Fibroblast of skin of left quadriceps (primary cell): ENCODE data around the gene TNFRSF6B.
"Not testable (repeated sequence)": the region's sequence is repeated elsewhere in the genome, so short reads cannot be mapped to it uniquely, and the experiment has no call there.

Source experiments
- DNase-seq, 2 experiments: peaks; one replicate each; pipeline ENCODE4 v3.0.0-alpha.2; 2013; ENCODE audit warnings: low read depth in 2 of 2

The TNFRSF6B gene

GRCh38 chr20:63696628-63697356 lies at the start of gene TNFRSF6B:
TNFRSF6B (plus strand) TSS chr20:63696652; CDS start chr20:63696768, 116 bp downstream.
- DNase-seq = no peak

- DNase-seq = no peak
Measured at GRCh38 chr20:63648190-63648589, 48.3 kb upstream of the TNFRSF6B start.

- no peak for DNase-seq
Measured at GRCh38 chr20:63648895-63649589, 47.4 kb upstream of the TNFRSF6B start.

- DNase-seq = not testable (repeated sequence)
Measured at GRCh38 chr20:63650486-63650885, 46.0 kb upstream of the TNFRSF6B start.

- DNase-seq = no peak
Measured at GRCh38 chr20:63651942-63652191, 44.6 kb upstream of the TNFRSF6B start.

GRCh38 chr20:63652192-63652980 lies 44.1 kb upstream of the TNFRSF6B start:
- DNase-seq = no peak

GRCh38 chr20:63653041-63653973 lies 43.1 kb upstream of the TNFRSF6B start, which contains the start of gene STMN3:
STMN3 (minus strand) TSS chr20:63653424; CDS start chr20:63653345, 79 bp downstream.
- peak; percentile 81 to 82 for DNase-seq

- no peak for DNase-seq
Measured at GRCh38 chr20:63653974-63654668, 42.3 kb upstream of the TNFRSF6B start.

GRCh38 chr20:63655249-63655648 lies 41.2 kb upstream of the TNFRSF6B start:
- DNase-seq = no peak

- no peak for DNase-seq
Measured at GRCh38 chr20:63656451-63656850, 40.0 kb upstream of the TNFRSF6B start.

- no peak for DNase-seq
Measured at GRCh38 chr20:63657260-63657936, 39.1 kb upstream of the TNFRSF6B start.

GRCh38 chr20:63657937-63658748 lies 38.3 kb upstream of the TNFRSF6B start, which contains the start of gene RTEL1:
RTEL1 (plus strand) TSS chr20:63658312; CDS start chr20:63659403, 1,091 bp downstream.
- peak; percentile 77 to 82 for DNase-seq

GRCh38 chr20:63658749-63659187 lies 37.7 kb upstream of the TNFRSF6B start:
- DNase-seq = no peak

- no peak for DNase-seq
Measured at GRCh38 chr20:63659370-63659769, 37.1 kb upstream of the TNFRSF6B start.

GRCh38 chr20:63660174-63660573 lies 36.3 kb upstream of the TNFRSF6B start:
- not testable (repeated sequence) for DNase-seq

GRCh38 chr20:63660622-63661021 lies 35.8 kb upstream of the TNFRSF6B start:
- no peak for DNase-seq

- DNase-seq = no peak
Measured at GRCh38 chr20:63661108-63661507, 35.3 kb upstream of the TNFRSF6B start.

GRCh38 chr20:63661959-63662812 lies 34.3 kb upstream of the TNFRSF6B start:
- no peak for DNase-seq
